Gastroesophageal sphincter (tissue), 4 donors: ENCODE results near the gene CDC123. TPM values are rescaled to one million over a fixed set of nuclear protein-coding genes. Genes with fewer than 3 reads are reported as not detected.
A peak's percentile ranks its signal among the peaks of the same experiment; 100 is the strongest.

ENCODE experiments used
- ATAC-seq: fragments of 150-250 bp; one replicate; pipeline ENCODE4 v1.9.1; 2016; ENCODE audit warnings: mild to moderate bottlenecking, moderate library complexity
- H3K27ac ChIP-seq, 4 donors: fragments of 200-600 bp; sonication (generic) in 3 of 4; 1 replicate in 3 of 4; 2 replicates in 1 of 4; pipeline ENCODE4 v1.5.1; 2016 to 2019
- H3K27me3 ChIP-seq: fragments of 200-600 bp; sonication (generic); one replicate; pipeline ENCODE4 v1.5.1; 2019
- H3K36me3 ChIP-seq, 2 donors: fragments of 200-600 bp; sonication (generic); one replicate each; pipeline ENCODE4 v1.5.1; 2019; ENCODE audit warnings: control low read depth in 1 of 2
- H3K4me1 ChIP-seq, 3 donors: fragments of 200-600 bp; sonication (generic); 1 replicate in 2 of 3; 2 replicates in 1 of 3; pipeline ENCODE4 v1.5.1; 2016 to 2019; ENCODE audit warnings: control low read depth in 2 of 3
- H3K4me3 ChIP-seq, 2 donors: fragments of 200-600 bp; sonication (generic); one replicate each; pipeline ENCODE4 v1.5.1; 2019; ENCODE audit warnings: mild to moderate bottlenecking in 1 of 2, moderate library complexity in 1 of 2
- H3K9me3 ChIP-seq, 3 donors: fragments of 200-600 bp; sonication (generic); one replicate each; pipeline ENCODE4 v1.5.1; 2017 to 2019; ENCODE audit warnings: control low read depth in 2 of 3
- CTCF ChIP-seq, 4 experiments: fragments of 200-600 bp in 2 of 4; fragments of 450-650 bp in 2 of 4; sonication (generic) in 1 of 4; IDR thresholded peaks; one replicate each; pipeline ENCODE4 v1.5.1; 2017 to 2019; ENCODE audit warnings: antibody characterized with exemption in 4 of 4, mild to moderate bottlenecking in 2 of 4, moderate library complexity in 2 of 4
- EP300 ChIP-seq: sonication (generic); formaldehyde crosslinking; IDR thresholded peaks from one replicate; pipeline ENCODE4 v1.6.1; 2017; ENCODE audit warnings: antibody characterized with exemption, mild to moderate bottlenecking
- POLR2A ChIP-seq, 2 donors: fragments of 450-650 bp; IDR thresholded peaks; one replicate each; pipeline ENCODE4 v1.6.1; 2017; ENCODE audit warnings: antibody characterized with exemption in 2 of 2, mild to moderate bottlenecking in 2 of 2, moderate library complexity in 1 of 2
- POLR2AphosphoS5 ChIP-seq: sonication (generic); formaldehyde crosslinking; IDR thresholded peaks from one replicate; pipeline ENCODE4 v1.6.1; 2017; ENCODE audit warnings: antibody characterized with exemption
- WGBS, 2 donors: methylation state at CpG; one replicate each; pipeline ENCODE4 v1.1.5; 2018; ENCODE audit warnings: low coverage in 1 of 2; 5-methylcytosine and 5-hydroxymethylcytosine counted together
- total RNA-seq, 4 donors: library from RNA; depleted of rRNA; stranded (reverse); fragments of >200 nt; gene quantifications; one replicate each; pipeline ENCODE4 v1.1.0, GENCODE V29; 2016

CDC123 gene
- 10 to 100 TPM; 53.5 to 83.7 (median 68.0) TPM for total RNA-seq

- H3K9me3 ChIP-seq: no peaks in the 10 kb centered on the region
- peak; percentile 95 for ATAC-seq
- no peaks in the 10 kb centered on the region for H3K27me3 ChIP-seq
- peak within 1 kb of the TSS; percentile 91 to 98 for H3K4me3 ChIP-seq
- H3K36me3 ChIP-seq: peaks cover 0 to 32% of the 10 kb centered on the region in 2 donors
- H3K4me1 ChIP-seq: peaks cover 4 to 62% (median 19%) of the 10 kb centered on the region in 3 donors
- 0% methylated on average over 25 to 36 of the region's 62 CpGs for WGBS, 2 donors
- TF ChIP-seq POLR2AphosphoS5 (peak; percentile 79), EP300 (no peak), CTCF (IDR thresholded peaks at IDR 0.05) (peak in 2 of 4 experiments; percentile 19 to 28), POLR2A (IDR thresholded peaks at IDR 0.05) (peak; percentile 13 to 18)
- peak within 1 kb of the TSS; percentile 87 to 92 (median 88) for H3K27ac ChIP-seq
Observed at GRCh38 chr10:12195603-12196506, at the start of gene CDC123, which contains the start of gene NUDT5. Gene CDC123 (plus strand): TSS chr10:12196188. CDS start chr10:12196246, 58 bp downstream. Gene NUDT5 (minus strand): TSS chr10:12195891. CDS start chr10:12186291, 9,600 bp downstream.

GRCh38 chr10:12150163-12150562 lies 45.8 kb upstream of the CDC123 start:
- Histone ChIP-seq H3K27me3 (no peaks in the 10 kb centered on the region), H3K36me3 (peaks cover 0 to 89% of the 10 kb centered on the region in 2 donors), H3K27ac (no peak overlapping the region), H3K9me3 (no peaks in the 10 kb centered on the region), H3K4me3 (no peak overlapping the region), H3K4me1 (no peaks in the 10 kb centered on the region)
- WGBS, 2 donors: 88 to 92% methylated on average over 4 of the region's 4 CpGs
- TF ChIP-seq POLR2AphosphoS5 (no peak), POLR2A (IDR thresholded peaks at IDR 0.05) (no peak), CTCF (IDR thresholded peaks at IDR 0.05) (no peak), EP300 (no peak)
- no peak for ATAC-seq

GRCh38 chr10:12154516-12154915 lies 41.5 kb upstream of the CDC123 start:
- ATAC-seq: no peak
- no peak for TF ChIP-seq EP300
- TF ChIP-seq POLR2A (IDR thresholded peaks at IDR 0.05): no peak
- no peak for TF ChIP-seq CTCF (IDR thresholded peaks at IDR 0.05)
- no peak for TF ChIP-seq POLR2AphosphoS5
- H3K27me3 ChIP-seq: no peaks in the 10 kb centered on the region
- peaks cover 0 to 88% of the 10 kb centered on the region in 2 donors for H3K36me3 ChIP-seq
- 89 to 93% methylated on average over 5 of the region's 6 CpGs for WGBS, 2 donors
- no peak overlapping the region for H3K27ac ChIP-seq
- no peaks in the 10 kb centered on the region for H3K9me3 ChIP-seq
- H3K4me1 ChIP-seq: no peaks in the 10 kb centered on the region
- H3K4me3 ChIP-seq: no peak overlapping the region

GRCh38 chr10:12156367-12157123 lies 39.4 kb upstream of the CDC123 start:
- WGBS, 2 donors: 84 to 85% methylated on average over 14 of the region's 14 CpGs
- no peaks in the 10 kb centered on the region for H3K9me3 ChIP-seq
- H3K36me3 ChIP-seq: peaks cover 0 to 83% of the 10 kb centered on the region in 2 donors
- H3K27ac ChIP-seq: no peak overlapping the region
- no peak for TF ChIP-seq POLR2A (IDR thresholded peaks at IDR 0.05)
- no peak for TF ChIP-seq CTCF (IDR thresholded peaks at IDR 0.05)
- TF ChIP-seq EP300: no peak
- no peak for TF ChIP-seq POLR2AphosphoS5
- no peak overlapping the region for H3K4me3 ChIP-seq
- no peaks in the 10 kb centered on the region for H3K27me3 ChIP-seq
- no peak for ATAC-seq
- H3K4me1 ChIP-seq: no peaks in the 10 kb centered on the region
